Mucosa of gallbladder (tissue), 1 donor: ENCODE data around the gene DNPEP. TPM values are rescaled to one million over a fixed set of nuclear protein-coding genes. Genes with fewer than 3 reads are reported as not detected.
"Not testable (repeated sequence)": the region's sequence is repeated elsewhere in the genome, so short reads cannot be mapped to it uniquely, and the experiment has no call there.

ENCODE experiments used
- DNase-seq: peaks from one replicate; pipeline ENCODE4 v3.0.0-alpha.2; 2020; ENCODE audit warnings: low spot score
- total RNA-seq: library from RNA; stranded (reverse); gene quantifications from one replicate; pipeline ENCODE4 v1.2.1, GENCODE V29; 2021
- donor health status: DM: no; HTN: no; CAD: no.

The DNPEP gene
- total RNA-seq, 1 donor from 2014 or later: 58.5 TPM

- no peak for DNase-seq
These were observed 31.9 kb upstream of the DNPEP start for GRCh38 chr2:219419331-219420197.

DNA sequence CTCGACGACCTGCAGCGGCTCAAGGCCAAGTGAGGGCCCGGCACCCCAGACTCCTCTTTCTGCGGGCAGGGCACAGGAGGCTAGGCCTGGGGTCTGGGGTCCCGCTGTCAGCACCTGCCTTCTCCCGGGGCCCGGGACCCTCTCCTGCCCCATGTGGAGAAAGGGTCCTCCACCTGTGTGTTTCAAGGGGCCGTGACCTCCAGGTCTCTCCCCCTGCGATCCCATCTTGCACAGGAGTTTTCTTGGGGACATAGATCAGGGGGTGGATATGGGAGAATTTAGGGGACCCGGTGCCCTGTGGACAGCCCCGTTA lies 31.3 kb upstream of the DNPEP start:
- no peak for DNase-seq

DNA sequence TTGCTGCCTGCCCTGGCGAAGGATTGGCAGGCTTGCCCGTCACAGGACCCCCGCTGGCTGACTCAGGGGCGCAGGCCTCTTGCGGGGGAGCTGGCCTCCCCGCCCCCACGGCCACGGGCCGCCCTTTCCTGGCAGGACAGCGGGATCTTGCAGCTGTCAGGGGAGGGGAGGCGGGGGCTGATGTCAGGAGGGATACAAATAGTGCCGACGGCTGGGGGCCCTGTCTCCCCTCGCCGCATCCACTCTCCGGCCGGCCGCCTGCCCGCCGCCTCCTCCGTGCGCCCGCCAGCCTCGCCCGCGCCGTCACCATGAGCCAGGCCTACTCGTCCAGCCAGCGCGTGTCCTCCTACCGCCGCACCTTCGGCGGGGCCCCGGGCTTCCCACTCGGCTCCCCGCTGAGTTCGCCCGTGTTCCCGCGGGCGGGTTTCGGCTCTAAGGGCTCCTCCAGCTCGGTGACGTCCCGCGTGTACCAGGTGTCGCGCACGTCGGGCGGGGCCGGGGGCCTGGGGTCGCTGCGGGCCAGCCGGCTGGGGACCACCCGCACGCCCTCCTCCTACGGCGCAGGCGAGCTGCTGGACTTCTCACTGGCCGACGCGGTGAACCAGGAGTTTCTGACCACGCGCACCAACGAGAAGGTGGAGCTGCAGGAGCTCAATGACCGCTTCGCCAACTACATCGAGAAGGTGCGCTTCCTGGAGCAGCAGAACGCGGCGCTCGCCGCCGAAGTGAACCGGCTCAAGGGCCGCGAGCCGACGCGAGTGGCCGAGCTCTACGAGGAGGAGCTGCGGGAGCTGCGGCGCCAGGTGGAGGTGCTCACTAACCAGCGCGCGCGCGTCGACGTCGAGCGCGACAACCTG lies 30.7 kb upstream of the DNPEP start, which contains the start of gene DES:
DES (plus strand) TSS at position 223 of the 857 bp plus-strand sequence; CDS start at position 309, 86 bp downstream.
- peak; percentile 39 for DNase-seq

DNA sequence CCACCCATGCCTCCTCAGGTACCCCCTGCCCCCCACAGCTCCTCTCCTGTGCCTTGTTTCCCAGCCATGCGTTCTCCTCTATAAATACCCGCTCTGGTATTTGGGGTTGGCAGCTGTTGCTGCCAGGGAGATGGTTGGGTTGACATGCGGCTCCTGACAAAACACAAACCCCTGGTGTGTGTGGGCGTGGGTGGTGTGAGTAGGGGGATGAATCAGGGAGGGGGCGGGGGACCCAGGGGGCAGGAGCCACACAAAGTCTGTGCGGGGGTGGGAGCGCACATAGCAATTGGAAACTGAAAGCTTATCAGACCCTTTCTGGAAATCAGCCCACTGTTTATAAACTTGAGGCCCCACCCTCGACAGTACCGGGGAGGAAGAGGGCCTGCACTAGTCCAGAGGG lies 29.7 kb upstream of the DNPEP start:
- DNase-seq: no peak

DNA sequence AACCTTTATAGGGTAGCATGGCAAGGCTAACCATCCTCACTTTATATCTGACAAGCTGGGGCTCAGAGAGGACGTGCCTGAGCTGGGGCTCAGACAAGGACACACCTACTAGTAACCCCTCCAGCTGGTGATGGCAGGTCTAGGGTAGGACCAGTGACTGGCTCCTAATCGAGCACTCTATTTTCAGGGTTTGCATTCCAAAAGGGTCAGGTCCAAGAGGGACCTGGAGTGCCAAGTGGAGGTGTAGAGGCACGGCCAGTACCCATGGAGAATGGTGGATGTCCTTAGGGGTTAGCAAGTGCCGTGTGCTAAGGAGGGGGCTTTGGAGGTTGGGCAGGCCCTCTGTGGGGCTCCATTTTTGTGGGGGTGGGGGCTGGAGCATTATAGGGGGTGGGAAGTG lies 29.2 kb upstream of the DNPEP start:
- no peak for DNase-seq

GRCh38 chr2:219416235-219416602 lies 28.5 kb upstream of the DNPEP start:
- no peak for DNase-seq

GRCh38 chr2:219415580-219416234 lies 28.0 kb upstream of the DNPEP start:
- DNase-seq: no peak

DNA sequence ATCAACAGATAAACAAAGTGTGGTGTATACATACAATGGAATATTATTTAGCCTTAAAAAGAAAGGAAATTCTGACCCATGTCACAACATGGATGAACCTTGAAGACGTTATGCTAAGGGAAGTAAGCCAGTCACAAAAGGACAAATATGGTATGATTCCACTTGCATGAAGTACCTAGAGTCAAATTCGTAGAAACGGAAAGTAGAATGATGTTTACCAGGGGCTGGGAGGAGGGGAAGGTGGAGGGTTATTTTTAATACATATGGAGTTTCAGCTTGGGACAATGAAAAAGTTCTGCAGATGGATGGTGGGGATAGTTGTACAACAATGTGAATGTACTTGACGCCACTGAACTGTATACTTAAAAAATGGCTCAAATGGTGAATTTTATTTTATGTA lies 27.1 kb upstream of the DNPEP start:
- no peak for DNase-seq

GRCh38 chr2:219410390-219410789 lies 22.7 kb upstream of the DNPEP start:
- no peak for DNase-seq

DNA sequence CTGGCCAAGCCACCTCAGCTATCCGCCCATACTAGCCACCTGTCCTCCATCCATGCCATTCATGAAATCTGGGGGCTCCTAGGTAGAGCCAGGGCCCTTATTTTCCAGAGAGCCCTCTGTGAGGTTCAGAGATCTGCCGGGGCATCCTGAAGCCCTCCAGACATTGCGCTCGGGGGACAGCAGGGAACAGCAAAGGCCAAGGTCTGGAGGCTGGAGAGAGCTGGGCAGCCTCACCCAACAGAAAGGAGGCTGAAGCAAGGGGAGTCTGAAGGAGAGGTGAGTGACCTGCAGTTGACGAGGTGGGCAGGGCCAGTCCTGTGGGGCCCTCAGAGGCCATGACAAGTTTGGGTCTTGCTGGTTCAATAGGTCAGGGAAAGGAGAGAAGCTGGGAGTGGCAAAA lies 21.9 kb upstream of the DNPEP start:
- no peak for DNase-seq

GRCh38 chr2:219408631-219409030 lies 20.9 kb upstream of the DNPEP start:
- peak; percentile 44 for DNase-seq

DNA sequence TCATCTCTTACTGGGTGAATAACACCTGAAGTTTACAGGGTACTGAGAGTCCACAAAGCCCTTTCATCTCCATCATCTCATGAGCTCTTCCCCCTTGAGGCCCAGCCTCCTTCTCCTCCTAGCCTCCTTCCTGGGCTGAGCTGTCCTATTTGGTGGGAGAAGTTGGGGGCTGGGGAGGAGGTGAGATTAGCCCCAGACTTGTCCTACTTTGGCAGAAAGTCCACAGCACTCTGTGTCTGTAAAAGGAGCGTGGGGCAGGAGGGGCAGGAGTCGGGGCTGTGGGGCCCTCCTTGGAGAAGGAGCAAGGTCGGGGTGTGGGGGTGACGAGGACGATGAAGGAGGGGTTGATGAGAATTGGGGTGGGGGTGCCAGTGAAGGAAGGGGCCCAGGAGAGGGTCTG lies 20.5 kb upstream of the DNPEP start:
- no peak for DNase-seq

GRCh38 chr2:219407343-219407742 lies 19.6 kb upstream of the DNPEP start:
- DNase-seq: not testable (repeated sequence)

- DNase-seq: peak; percentile 53
These were observed 19.1 kb upstream of the DNPEP start for GRCh38 chr2:219406861-219407230.

DNA sequence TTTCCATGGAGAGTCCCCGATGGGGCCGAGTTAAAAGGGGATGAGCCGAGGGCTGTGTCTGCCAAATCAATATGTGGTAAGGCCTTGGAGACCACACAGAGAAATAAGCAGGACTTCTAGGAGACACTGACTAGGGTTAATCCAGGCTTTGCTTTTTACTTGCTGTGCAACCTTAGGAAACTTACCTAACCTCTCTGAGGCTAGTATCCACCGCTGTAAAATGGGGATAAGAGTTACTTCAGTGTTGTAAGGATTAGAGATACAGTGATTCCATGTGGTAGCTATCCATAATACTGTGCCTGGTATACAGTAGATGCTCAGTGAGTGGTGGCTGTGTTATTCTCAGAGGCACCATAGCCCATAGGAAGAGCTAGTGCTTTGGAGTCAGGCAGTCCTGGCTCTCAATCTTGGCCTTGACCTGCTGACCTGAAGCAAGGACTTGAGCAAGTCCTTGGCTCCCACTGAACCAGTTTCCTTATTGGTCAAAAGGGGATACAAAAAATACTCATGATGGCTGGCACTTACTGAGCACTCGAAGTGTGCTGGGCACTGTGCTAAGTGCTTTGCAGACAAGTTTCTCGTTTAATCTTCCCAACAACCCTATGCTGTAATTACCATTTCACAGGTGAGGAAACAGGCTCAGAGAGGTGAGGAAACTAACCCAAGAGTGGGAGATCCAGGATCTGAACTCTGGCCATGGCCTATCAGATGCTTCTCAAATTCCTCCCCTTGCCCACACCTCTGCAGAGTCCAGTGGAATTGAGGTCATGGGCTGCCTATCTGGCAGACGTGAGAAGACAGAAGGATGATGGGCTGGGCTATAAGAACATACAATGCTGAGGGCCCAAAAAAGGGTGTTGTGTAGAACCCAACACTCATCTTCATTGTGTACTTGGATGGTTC lies 18.5 kb upstream of the DNPEP start:
- DNase-seq: no peak

DNA sequence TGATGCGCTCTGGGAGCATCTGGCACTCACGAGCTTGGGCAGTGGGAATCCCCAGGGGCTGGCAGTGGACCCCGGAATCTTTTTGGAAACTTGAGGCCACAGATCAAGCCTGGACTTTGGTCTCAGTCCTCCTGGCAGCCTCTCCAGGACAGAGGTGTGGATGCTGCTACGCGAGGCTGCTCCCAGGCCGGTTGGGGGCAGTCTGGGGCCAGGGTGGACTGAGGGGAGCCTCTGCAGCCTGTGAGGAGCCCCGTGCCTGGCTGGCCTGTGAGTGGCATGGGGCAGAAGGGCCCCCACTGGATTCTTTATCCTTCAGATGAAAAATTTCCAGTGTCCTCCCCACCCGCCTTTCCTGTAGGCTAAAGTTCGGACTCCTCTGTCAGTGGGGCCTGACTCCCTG lies 17.7 kb upstream of the DNPEP start:
- DNase-seq: no peak

- no peak for DNase-seq
These were observed 17.2 kb upstream of the DNPEP start for GRCh38 chr2:219404954-219405353.

GRCh38 chr2:219404291-219404910 lies 16.7 kb upstream of the DNPEP start:
- DNase-seq: no peak

DNA sequence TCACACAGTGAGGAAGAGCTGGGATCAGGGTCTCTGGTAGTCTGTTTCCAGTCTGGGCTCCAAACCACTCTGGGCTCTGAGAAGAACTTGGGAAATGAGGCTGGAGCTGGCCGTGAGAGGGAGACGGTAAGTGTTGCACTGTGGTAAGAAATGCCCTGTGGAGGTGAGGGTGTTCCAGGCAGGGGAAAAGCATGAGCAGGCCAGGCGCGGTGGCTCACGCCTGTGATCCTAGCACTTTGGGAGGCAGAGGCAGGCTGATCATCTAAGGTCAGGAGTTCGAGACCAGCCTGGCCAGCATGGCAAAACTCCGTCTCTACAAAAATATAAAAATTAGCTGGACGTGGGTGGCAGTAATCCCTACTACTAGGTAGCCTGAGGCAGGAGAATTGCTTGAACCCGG lies 16.1 kb upstream of the DNPEP start:
- DNase-seq: no peak

DNA sequence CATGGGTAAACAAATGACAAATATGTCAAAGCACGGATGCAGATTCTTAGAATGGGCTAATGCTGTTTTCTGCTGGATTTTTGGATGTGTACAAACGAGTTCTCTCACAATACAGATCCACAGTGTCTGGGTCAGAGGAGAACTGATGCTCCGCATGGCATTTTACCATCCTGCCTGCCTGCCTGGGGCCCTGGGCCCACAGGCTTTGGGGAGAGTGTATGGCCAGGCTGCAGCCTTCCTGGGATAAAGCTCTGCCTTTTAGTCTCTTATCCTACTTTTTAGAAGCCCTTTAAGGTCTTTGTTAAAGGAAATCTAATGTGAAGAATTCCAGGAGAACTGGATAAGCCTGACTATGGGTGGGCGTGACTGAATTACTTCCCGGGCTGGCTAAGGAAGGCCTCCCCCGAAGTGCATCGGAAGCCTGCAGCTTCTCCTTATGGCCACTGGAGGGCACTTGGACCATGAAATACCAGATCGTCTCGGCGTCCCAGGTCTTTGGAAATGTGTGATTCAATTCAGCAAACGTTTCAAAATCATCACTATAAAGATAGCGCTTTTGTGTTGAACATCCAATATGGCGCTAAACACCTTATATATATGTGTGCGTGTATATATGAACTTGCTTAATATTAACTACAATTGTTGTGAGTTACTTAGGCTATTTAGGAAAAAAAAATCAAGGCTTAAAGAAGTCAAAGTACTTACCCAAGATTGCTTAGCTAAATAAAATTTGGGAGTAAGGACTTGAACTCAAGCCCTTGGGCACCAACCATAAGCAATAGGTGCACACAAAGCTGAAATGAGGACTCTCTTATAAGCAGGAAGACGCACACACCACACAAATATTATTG lies 15.2 kb upstream of the DNPEP start:
- peak; percentile 57 for DNase-seq
